KG1 (cell line): Measurements from ENCODE around the gene KRT32.
A peak's percentile ranks its signal among the peaks of the same experiment; 100 is the strongest.

Source experiments
- DNase-seq: peaks from one replicate; lab custom pipeline; 2025; lab: John Stamatoyannopoulos, UW

The KRT32 gene

GRCh38 chr17:41466988-41467387 is at the start of gene KRT32:
KRT32 (minus strand) TSS chr17:41467386; CDS start chr17:41467325, 61 bp downstream.
- DNase-seq: no peak

- DNase-seq: no peak
Observed at GRCh38 chr17:41516830-41517283, 49.7 kb upstream of the KRT32 start.

- DNase-seq: no peak
Observed at GRCh38 chr17:41516147-41516829, 49.1 kb upstream of the KRT32 start.

GRCh38 chr17:41513168-41513547 is 46.0 kb upstream of the KRT32 start:
- DNase-seq: no peak

DNA sequence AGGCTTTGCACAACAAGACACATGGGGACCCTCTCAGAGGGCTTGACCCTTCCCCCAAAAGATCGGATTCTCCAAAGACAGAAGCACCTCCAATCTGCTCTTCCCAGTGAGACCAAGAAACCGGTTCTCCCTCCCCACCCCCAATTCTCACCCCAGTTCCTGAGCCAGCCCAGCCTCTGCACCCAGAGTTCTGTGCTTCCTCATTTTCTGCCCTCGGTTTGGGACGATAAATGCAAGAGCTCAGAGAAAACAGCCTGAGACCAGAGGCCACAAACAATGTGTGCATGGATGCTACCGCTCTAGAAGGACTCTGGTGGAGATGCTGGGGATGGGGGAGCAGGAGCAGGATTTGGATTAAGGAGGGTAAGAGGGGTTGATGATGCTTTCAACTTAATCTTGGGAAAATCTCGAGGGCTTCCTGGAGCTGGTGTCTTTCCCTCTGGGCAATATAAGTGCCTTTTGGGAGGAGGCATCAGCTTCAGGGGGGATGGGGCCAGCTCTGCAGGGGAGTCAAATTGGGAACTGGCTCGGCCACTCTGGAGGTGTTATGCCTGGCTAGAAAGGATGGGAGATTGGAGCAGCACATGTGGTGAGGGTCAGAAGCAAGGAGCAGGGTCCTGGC is 45.5 kb upstream of the KRT32 start:
- DNase-seq: no peak

- no peak for DNase-seq
Observed at GRCh38 chr17:41511716-41512115, 44.5 kb upstream of the KRT32 start.

- no peak for DNase-seq
Observed at GRCh38 chr17:41511116-41511515, 43.9 kb upstream of the KRT32 start.

GRCh38 chr17:41510251-41511065 is 43.3 kb upstream of the KRT32 start:
- DNase-seq: no peak

GRCh38 chr17:41507315-41507880 is 40.2 kb upstream of the KRT32 start:
- no peak for DNase-seq

DNA sequence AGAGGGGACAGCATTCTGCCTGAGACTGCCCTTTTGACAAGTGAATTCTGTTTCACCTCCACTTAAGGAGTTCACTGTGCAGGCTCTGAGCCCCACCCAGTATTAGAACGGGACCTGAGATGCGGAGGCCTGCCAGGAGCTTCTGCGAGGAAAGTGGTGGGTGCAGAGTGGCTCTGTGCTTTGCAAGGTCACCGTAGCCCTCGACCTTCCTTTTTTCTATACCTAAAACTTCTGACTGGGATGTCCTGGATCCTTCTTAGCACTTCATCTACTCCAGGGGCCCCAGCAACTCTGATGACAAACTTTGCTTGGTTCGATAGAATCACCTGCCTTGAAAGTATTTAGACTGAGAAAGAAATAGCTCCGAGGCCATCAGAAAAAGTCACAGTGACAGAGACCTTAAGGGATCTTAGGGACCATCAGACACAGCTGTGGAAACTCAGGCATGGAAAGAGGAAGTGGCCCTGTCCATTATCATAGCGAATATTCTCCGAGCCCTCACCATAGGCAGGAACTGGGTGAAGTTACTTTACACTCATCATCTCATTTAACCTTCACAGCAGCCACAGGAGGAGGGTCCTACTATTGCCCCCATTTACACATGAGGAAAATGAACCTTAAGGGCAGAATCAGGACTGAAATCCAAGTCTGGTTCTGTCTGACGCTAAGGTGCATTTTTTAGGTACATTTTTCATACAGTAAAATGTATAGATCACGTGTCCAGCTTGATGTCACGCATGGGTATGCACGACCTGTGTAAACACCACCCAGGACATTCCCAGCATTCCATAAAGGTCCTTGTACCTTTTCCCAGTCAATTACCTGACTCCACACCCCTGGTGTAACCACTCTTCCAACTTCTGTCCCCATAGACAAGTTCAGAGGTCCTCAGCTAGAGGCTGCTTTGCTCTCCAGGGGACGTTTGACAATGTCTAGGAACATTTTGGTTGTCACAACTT is 38.9 kb upstream of the KRT32 start:
- no peak for DNase-seq

GRCh38 chr17:41505007-41505808 is 38.0 kb upstream of the KRT32 start, which contains the start of gene KRT13:
KRT13 (minus strand) TSS chr17:41505612; CDS start chr17:41505550, 62 bp downstream.
- DNase-seq: no peak

- no peak for DNase-seq
Observed at GRCh38 chr17:41504246-41504977, 37.2 kb upstream of the KRT32 start.

DNA sequence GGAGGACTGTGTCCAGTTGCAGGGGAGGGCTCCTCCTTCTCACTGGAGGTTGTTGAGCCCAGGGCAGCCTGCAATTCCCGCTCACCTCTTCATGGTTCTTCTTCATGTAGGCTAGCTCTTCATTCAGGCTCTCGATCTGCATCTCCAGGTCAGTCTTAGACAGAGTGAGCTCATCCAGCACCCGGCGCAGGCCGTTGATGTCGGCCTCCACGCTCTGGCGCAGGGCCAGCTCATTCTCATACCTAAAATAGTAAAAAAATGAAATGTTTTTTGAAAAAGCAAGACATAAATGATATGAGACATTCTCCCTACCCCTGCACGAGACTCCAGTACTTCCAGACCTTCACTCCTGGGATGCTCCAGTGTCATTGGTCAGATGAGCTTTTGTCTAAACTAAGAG is 36.0 kb upstream of the KRT32 start:
- DNase-seq: no peak

- DNase-seq: no peak
Observed at GRCh38 chr17:41500131-41500911, 33.1 kb upstream of the KRT32 start.

GRCh38 chr17:41499714-41500113 is 32.5 kb upstream of the KRT32 start:
- DNase-seq: no peak

DNA sequence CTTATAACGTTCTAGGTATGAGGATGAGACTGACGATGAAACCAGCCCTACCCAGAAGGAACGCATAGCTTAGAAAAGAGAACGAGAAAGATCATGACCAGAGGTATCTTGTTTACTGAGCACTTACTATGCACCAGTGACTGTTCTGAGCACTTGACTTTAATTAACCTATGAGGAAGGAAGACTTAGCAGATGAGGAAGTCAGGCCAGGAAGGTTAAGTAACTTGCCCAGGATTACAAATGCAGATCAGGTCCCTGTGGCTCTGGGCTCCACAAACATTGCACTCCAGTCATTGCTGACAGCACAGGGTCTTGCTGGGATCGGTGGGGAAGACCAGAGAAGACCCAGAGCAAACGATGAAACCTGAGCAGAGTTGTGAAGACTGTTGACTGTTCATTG is 31.1 kb upstream of the KRT32 start:
- peak; percentile 15 for DNase-seq

DNA sequence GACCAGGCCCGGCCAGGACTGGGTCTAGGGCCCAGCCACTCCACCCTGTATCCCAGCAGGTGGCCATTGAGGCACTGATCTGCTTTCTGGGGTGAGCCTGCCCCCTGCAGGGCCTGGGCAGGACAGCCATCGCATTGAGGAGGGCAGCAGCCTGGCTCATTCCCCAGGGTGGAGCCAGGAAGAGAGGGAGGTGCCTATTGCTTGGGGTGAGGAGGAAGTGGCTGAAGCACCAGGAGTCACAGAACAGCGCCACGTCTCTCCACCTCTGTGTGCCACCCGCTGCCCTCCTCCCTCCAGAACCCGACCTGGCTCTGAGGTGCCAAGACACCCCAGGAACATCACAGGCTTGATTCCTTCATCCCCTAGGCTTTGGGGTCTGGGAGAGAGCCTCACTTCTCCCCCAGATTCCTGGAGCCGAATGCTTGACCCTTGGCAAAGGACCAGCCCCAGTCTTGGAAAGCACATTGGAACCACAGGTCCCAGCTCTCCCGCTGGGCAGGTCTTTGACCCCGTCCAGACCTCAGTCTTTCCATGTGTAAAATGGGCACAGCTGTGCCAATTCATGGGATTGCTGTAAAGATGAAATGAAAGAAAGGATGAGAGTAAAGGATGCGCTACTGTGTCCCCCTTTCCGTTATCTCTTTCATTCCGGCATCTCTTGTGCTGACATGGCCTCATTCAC is 29.8 kb upstream of the KRT32 start:
- no peak for DNase-seq

DNA sequence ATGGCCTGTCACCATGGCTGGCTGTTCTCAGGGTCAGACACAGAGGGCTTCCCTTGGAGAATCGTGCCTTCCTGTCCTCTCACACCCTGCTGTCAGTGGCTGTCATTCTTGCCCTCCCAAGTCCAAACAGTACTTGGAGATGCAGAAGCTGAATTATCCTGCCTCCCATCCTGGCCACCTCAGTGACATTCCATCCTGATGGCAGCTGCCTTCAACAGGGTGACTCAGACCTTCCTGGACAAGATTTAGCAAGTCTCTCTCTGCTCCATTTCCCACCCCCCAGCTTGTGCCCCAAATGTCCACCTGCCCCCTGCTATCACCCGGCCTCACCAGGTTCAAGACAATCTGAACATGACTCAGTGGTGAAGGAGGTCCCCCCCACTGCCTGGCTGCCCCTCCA is 27.3 kb upstream of the KRT32 start:
- DNase-seq: no peak
